Karpas-422 (cell line): ENCODE data around the gene NBPF1. TPM values are rescaled to one million over a fixed set of nuclear protein-coding genes. Genes with fewer than 3 reads are reported as not detected.
"Not testable (repeated sequence)": the region's sequence is repeated elsewhere in the genome, so short reads cannot be mapped to it uniquely, and the experiment has no call there.

Experiments used
- DNase-seq: peaks from one replicate; pipeline ENCODE4 v3.0.0-alpha.2; 2015
- H2AFZ ChIP-seq: fragments of 200-600 bp; sonication (generic); 2 replicates; pipeline ENCODE4 v1.6.1; 2014; ENCODE audit warnings: antibody characterized with exemption, low read length, mixed read lengths
- H3K27ac ChIP-seq: fragments of 200-600 bp; sonication (generic); 2 replicates; pipeline ENCODE4 v1.5.1; 2014; ENCODE audit warnings: mild to moderate bottlenecking, low read length, moderate library complexity
- H3K27me3 ChIP-seq: fragments of 200-600 bp; sonication (generic); 2 replicates; pipeline ENCODE4 v1.6.1; 2014; ENCODE audit warnings: low read length, mixed read lengths
- H3K36me3 ChIP-seq: fragments of 200-600 bp; sonication (generic); 2 replicates; pipeline ENCODE4 v1.6.1; 2014; ENCODE audit warnings: low read length, mixed read lengths; ENCODE audit not compliant: insufficient read depth
- H3K4me1 ChIP-seq: fragments of 200-600 bp; sonication (generic); 2 replicates; pipeline ENCODE4 v1.6.1; 2014; ENCODE audit warnings: mild to moderate bottlenecking, low read length, mixed read lengths
- H3K4me2 ChIP-seq: fragments of 200-600 bp; sonication (generic); 2 replicates; pipeline ENCODE4 v1.6.1; 2014; ENCODE audit warnings: low read length, low read depth, mild to moderate bottlenecking; ENCODE audit not compliant: poor library complexity, severe bottlenecking
- H3K4me3 ChIP-seq: fragments of 200-600 bp; sonication (generic); 2 replicates; pipeline ENCODE4 v1.5.1; 2014; ENCODE audit warnings: mild to moderate bottlenecking, antibody characterized with exemption, low read length, mixed read lengths
- H3K79me2 ChIP-seq: fragments of 200-600 bp; sonication (generic); 2 replicates; pipeline ENCODE4 v1.6.1; 2014; ENCODE audit warnings: mild to moderate bottlenecking, low read length, mixed read lengths
- H3K9ac ChIP-seq: fragments of 200-600 bp; sonication (generic); 2 replicates; pipeline ENCODE4 v1.6.0; 2014; ENCODE audit warnings: low read length
- H3K9me2 ChIP-seq: fragments of 200-600 bp; sonication (generic), shearing (Covaris generic); replicated peaks from 2 replicates; pipeline ENCODE4 v1.6.0; 2014; ENCODE audit warnings: mild to moderate bottlenecking, low read length, moderate library complexity; ENCODE audit not compliant: insufficient read depth
- H3K9me3 ChIP-seq: fragments of 300-700, 200-600 bp; sonication (generic); 2 replicates; pipeline ENCODE4 v1.6.1; 2014; ENCODE audit warnings: low read length, mixed read lengths
- H4K20me1 ChIP-seq: fragments of 200-600 bp; sonication (generic); 2 replicates; pipeline ENCODE4 v1.6.1; 2014; ENCODE audit warnings: mild to moderate bottlenecking, antibody characterized with exemption, low read length, low read depth; ENCODE audit not compliant: insufficient read depth
- total RNA-seq: library from RNA; depleted of rRNA; stranded (reverse); fragments of >200 nt; shearing (Covaris generic); gene quantifications from 2 replicates; pipeline ENCODE4 v1.2.3, GENCODE V29; 2014; ENCODE audit warnings: low replicate concordance

The NBPF1 gene
- total RNA-seq, 1 experiment from 2014 or later, result 18.4 TPM

- H3K4me3 ChIP-seq, result peak overlapping the region; percentile 78
- H3K9me2 ChIP-seq, result no peaks in the 10 kb centered on the region
- 0 out of 2 replicates have a peak, but pooled peaks cover under 1% of the 10 kb centered on the region for H3K36me3 ChIP-seq
- no peak overlapping the region for H3K27ac ChIP-seq
- H3K9ac ChIP-seq, result peak overlapping the region; percentile 80
- peak overlapping the region; percentile 99 for H2AFZ ChIP-seq
- H3K4me1 ChIP-seq, result peaks cover 26% of the 10 kb centered on the region
- H3K9me3 ChIP-seq, result no peaks in the 10 kb centered on the region
- peak; percentile 64 for DNase-seq
- H3K4me2 ChIP-seq, result peak overlapping the region; percentile 91
- H3K27me3 ChIP-seq, result 0 out of 2 replicates have a peak, but pooled peaks cover 3% of the 10 kb centered on the region
- peaks cover 5% of the 10 kb centered on the region; the same call in 1 of the 2 replicates for H4K20me1 ChIP-seq
- no peaks in the 10 kb centered on the region for H3K79me2 ChIP-seq
Measured at GRCh38 chr1:16612332-16613172, 812 bp downstream of the NBPF1 start.

- Histone ChIP-seq H3K4me2 (peak overlapping the region; percentile 91), H3K4me1 (peaks cover 26% of the 10 kb centered on the region), H3K4me3 (peak overlapping the region; percentile 78; the same call in 1 of the 2 replicates)
- not testable (repeated sequence) for H3K9me3 ChIP-seq, H3K27ac ChIP-seq, H3K9ac ChIP-seq, H3K79me2 ChIP-seq, H3K36me3 ChIP-seq, H3K9me2 ChIP-seq, DNase-seq, H4K20me1 ChIP-seq, H3K27me3 ChIP-seq, H2AFZ ChIP-seq
Measured at GRCh38 chr1:16611981-16612331, 1.4 kb downstream of the NBPF1 start.

- H3K79me2 ChIP-seq, H3K9ac ChIP-seq, H3K4me2 ChIP-seq, H2AFZ ChIP-seq, H4K20me1 ChIP-seq, H3K9me2 ChIP-seq, H3K4me3 ChIP-seq, DNase-seq, H3K27me3 ChIP-seq, H3K36me3 ChIP-seq, H3K27ac ChIP-seq, H3K9me3 ChIP-seq: not testable (repeated sequence)
- peaks cover 26% of the 10 kb centered on the region for H3K4me1 ChIP-seq
Measured at GRCh38 chr1:16611164-16611563, 2.2 kb downstream of the NBPF1 start.

GRCh38 chr1:16610553-16610952 lies 2.8 kb downstream of the NBPF1 start:
- H3K79me2 ChIP-seq, H3K4me3 ChIP-seq, H2AFZ ChIP-seq, H3K27ac ChIP-seq, H4K20me1 ChIP-seq, H3K36me3 ChIP-seq, H3K9me3 ChIP-seq, H3K4me2 ChIP-seq, H3K9me2 ChIP-seq, H3K27me3 ChIP-seq, DNase-seq, H3K9ac ChIP-seq: not testable (repeated sequence)
- H3K4me1 ChIP-seq, result peaks cover 26% of the 10 kb centered on the region

GRCh38 chr1:16609761-16610160 lies 3.6 kb downstream of the NBPF1 start:
- H3K9me2 ChIP-seq, H3K27ac ChIP-seq, H3K9ac ChIP-seq, H4K20me1 ChIP-seq, H3K36me3 ChIP-seq, H2AFZ ChIP-seq, H3K27me3 ChIP-seq, DNase-seq, H3K9me3 ChIP-seq, H3K4me3 ChIP-seq, H3K4me2 ChIP-seq, H3K79me2 ChIP-seq: not testable (repeated sequence)
- H3K4me1 ChIP-seq, result peaks cover 26% of the 10 kb centered on the region

GRCh38 chr1:16608838-16609560 lies 4.4 kb downstream of the NBPF1 start:
- Histone ChIP-seq H3K27ac (no peak overlapping the region), H3K9me2 (no peaks in the 10 kb centered on the region), H4K20me1 (peaks cover 5% of the 10 kb centered on the region; the same call in 1 of the 2 replicates), H3K4me2 (no peak overlapping the region), H3K9ac (no peak overlapping the region), H3K4me1 (peaks cover 19% of the 10 kb centered on the region), H2AFZ (no peak overlapping the region), H3K36me3 (0 out of 2 replicates have a peak, but pooled peaks cover 4% of the 10 kb centered on the region), H3K79me2 (no peaks in the 10 kb centered on the region), H3K9me3 (no peaks in the 10 kb centered on the region), H3K4me3 (no peak overlapping the region), H3K27me3 (0 out of 2 replicates have a peak, but pooled peaks cover 3% of the 10 kb centered on the region)
- peak; percentile 41 for DNase-seq

GRCh38 chr1:16607853-16608815 lies 5.2 kb downstream of the NBPF1 start:
- H2AFZ ChIP-seq, H4K20me1 ChIP-seq, H3K27ac ChIP-seq, H3K27me3 ChIP-seq, H3K9me2 ChIP-seq, H3K4me2 ChIP-seq, H3K9ac ChIP-seq, H3K36me3 ChIP-seq, H3K79me2 ChIP-seq, H3K4me3 ChIP-seq, H3K9me3 ChIP-seq: not testable (repeated sequence)
- peaks cover 11% of the 10 kb centered on the region for H3K4me1 ChIP-seq
- peak; percentile 44 for DNase-seq
